GM19395 (cell line): Measurements from ENCODE around the gene MT1B.

Source experiments
- ATAC-seq: cut with Tn5 transposase; IDR thresholded peaks from one replicate; pipeline ENCODE4 v1.9.1; 2021; ENCODE audit warnings: mild to moderate bottlenecking, moderate library complexity; ENCODE audit not compliant: unreplicated experiment

Gene MT1B

GRCh38 chr16:56636616-56637413, 14.9 kb upstream of the MT1B start:
- ATAC-seq = no peak

DNA sequence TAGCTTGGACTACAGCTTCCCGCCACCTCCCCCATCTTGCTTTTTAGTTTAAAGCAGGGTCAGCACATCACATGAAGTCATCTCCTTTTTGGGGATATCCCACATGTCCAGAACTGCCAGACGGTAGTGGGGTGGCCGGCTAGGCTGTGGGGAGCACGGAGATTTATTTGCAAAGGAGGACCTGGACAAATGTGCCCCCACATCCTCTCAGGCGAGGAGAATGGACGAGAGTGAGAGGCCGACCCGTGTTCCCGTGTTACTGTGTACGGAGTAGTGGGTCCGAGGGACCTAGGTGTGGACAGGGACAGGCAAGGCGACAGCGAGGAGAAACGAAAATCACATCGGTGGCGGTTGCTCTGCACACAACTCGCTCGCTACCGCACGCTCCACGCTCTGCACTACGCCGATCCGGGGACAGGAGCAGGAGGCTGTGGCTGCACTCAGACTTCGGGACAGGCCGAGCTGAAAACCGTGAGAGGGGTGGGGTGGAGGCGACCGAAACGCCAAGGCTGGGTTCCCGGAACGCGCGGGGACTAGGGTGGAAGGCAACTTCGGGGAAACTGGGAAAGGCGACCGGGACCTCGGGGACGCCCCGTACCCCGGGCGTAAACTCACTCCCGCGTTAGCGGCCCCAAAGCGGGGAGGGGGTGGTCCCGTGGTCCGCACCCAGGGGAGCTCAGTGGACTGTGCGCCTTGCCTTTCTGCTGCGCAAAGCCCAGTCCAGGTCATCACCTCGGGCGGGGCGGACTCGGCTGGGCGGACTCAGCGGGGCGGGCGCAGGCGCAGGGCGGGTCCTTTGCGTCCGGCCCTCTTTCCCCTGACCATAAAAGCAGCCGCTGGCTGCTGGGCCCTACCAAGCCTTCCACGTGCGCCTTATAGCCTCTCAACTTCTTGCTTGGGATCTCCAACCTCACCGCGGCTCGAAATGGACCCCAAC, 13.6 kb upstream of the MT1B start, which contains the start of gene MT1A:
Gene MT1A, plus strand, starts transcription at position 853 of the 937 bp plus-strand sequence. Its CDS starts 73 bp downstream, at position 926.
- no peak for ATAC-seq

- ATAC-seq = no peak
Observed at GRCh38 chr16:56639045-56639444, 12.6 kb upstream of the MT1B start.

- no peak for ATAC-seq
Observed at GRCh38 chr16:56640076-56640475, 11.6 kb upstream of the MT1B start.

DNA sequence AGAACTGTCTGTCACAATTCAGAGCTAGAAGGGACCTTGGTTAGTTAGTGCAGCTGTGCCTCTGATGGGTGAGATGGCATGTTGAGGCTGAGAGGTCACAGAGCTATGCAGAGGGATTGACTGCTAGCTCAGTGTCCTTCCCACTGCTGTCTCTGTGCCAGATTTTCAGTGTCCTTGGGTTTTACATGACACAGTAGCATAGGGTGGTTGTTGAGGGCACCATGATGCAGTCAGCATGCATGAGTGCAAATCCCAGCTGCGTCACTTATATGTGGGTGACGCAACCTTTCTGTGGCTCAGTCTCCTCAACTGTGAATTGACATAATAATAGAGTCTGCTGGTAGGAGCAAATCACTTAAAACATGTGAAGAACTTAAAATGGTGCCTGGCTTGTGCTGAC, 10.5 kb upstream of the MT1B start:
- ATAC-seq = no peak

DNA sequence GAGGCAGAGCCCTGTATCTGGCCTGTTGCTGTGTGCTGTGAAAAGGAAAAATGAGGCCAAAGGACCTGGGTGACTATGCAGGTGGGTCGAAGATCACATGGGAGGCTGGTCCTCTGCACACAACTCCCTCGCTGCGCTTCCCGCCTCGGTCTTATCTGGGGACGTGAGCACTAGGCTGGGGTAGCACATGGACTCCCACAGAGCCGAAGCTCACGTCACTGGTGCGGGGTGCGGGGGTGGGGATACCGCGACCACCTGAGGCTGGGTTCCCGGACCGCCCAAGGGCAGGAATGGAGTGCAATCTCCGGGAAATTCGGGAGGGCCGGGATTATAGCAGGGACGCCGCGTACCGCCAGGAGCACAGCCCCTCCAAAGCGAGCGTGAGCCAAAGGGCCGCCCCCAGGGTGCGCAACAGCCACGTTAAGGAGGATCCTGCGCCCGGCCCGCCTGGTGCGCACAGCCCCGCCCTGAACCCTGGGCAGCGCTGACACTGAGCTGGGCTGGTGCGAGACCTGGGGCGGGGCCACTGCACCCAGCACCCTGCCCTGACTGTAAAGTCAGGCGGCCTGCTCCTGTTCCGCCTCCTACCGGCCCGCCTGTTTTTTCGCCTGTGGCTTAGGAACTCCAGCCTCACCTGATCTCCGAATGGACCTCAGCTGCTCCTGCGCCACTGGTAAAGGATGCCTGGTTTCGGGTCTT, 8.5 kb upstream of the MT1B start:
- ATAC-seq = no peak

- ATAC-seq = no peak
Observed at GRCh38 chr16:56643833-56644232, 7.9 kb upstream of the MT1B start.

DNA sequence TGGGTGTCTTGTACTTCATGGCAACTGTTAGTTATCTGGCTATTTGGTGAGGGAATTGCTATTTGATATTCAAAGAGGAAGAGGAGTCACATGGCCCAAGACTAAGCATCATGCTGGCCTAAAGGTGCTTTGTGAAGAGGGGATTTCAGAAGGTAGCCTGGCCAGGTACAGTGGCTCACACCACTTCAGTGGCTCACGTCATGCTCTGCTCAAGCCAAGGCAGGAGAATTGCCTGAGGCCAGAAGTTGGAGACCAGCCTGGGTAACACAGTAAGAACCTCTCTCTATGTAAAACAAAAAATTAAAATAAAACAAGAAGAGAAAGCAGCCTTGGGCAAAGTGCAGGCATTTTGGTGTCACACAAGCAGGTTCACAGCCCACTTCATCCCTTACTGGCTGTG, 6.4 kb upstream of the MT1B start:
- no peak for ATAC-seq

- ATAC-seq = no peak
Observed at GRCh38 chr16:56645838-56646237, 5.8 kb upstream of the MT1B start.

GRCh38 chr16:56647641-56648431, 3.9 kb upstream of the MT1B start:
- no peak for ATAC-seq

GRCh38 chr16:56649271-56649670, 2.4 kb upstream of the MT1B start:
- ATAC-seq = no peak

GRCh38 chr16:56649820-56650219, 1.9 kb upstream of the MT1B start:
- no peak for ATAC-seq

- no peak for ATAC-seq
Observed at GRCh38 chr16:56652600-56652999, 914 bp downstream of the MT1B start.

GRCh38 chr16:56653218-56653617, 1.5 kb downstream of the MT1B start:
- no peak for ATAC-seq

DNA sequence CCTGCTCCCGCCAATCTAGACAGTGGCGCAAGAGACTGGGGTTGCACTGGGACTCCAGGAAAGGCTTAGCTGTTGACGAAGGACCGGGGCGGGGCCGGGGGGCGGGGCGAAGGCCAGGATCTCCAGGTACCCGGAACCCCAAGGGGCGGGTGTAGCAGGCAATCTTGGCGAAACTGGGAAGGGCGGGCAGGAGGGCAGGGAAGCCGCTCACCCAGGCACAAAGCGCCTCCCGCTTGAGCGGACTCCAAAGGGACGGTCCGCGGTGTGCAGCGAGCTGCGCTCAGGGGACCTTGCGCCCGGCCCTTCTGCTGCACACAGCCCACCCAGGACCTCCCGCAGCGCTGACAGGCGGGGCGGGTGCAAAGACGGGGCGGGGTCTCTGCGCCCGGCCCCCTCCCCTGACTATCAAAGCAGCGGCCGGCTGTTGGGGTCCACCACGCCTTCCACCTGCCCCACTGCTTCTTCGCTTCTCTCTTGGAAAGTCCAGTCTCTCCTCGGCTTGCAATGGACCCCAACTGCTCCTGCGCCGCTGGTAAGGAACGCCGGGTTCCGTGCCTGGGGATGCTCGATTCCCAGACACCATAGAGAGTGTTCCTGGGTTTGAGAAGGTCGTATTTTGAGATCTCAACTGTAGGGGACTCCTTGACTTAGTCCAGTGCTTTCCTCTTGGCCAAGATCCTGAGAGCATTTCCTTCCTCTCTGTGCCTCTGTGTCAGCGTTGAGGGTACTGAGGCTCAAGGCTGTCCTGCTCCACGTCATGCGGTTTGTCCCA, 6.1 kb downstream of the MT1B start, which contains the start of gene MT1F:
Gene MT1F, plus strand, starts transcription at position 405 of the 772 bp plus-strand sequence. Its CDS starts 100 bp downstream, at position 505.
- ATAC-seq = no peak

DNA sequence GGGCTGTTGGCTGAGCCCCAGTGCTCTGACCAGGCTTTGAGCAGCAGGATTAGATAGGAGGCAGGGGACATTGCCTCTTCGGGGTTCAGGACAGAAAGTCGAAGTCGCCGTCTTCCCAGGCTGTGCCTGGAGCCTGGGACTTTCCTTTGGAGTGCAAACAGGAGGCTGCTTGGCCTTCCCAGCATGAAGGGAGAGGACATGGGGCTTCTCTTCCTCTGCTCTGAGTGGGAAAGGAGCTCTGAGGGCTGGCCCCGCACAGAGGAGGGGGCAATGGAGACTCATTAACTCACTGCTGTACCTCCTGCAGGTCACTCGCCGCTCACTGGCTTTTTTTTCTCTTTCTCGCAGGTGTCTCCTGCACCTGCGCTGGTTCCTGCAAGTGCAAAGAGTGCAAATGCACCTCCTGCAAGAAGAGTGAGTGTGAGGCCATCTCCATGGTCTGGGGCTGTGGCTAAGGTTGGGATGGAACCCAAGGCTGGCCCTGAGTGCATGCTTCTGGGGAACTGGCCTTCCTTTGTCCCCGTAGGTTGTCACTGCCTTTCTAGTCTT, 6.7 kb downstream of the MT1B start:
- no peak for ATAC-seq

- ATAC-seq = no peak
Observed at GRCh38 chr16:56662357-56663354, 11.0 kb downstream of the MT1B start.

DNA sequence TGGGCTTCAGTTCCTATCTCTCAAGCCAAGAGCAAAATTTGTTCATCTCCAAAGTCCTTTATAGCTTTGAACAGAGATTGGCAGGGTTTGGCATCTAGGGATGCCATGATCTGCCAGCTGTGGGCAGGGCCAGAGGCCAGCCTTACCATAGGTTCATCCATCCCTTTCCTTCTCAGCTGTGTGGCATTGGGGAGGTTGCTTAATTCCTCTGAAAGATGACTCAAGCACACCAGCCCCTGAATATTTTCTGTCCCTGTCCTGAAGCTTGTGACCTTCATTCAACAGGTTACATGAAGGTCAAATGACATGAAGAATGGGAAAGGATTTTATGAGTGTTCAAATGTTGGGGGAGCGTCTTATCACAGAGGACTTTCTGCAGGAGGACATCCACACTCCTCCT, 12.8 kb downstream of the MT1B start:
- ATAC-seq = no peak
